SU-DHL-6 (cell line): ENCODE measurements around the gene SLC35C1.

Experiments used
- H2AFZ ChIP-seq: fragments of 200-600 bp; sonication (generic); 2 replicates; pipeline ENCODE4 v1.6.1; 2014; ENCODE audit warnings: low read depth, mild to moderate bottlenecking, moderate library complexity, mixed read lengths, antibody characterized with exemption, low read length; ENCODE audit not compliant: severe bottlenecking
- H3F3A ChIP-seq: fragments of 200-600 bp; shearing (Covaris generic); 2 replicates; pipeline ENCODE4 v1.6.0; 2016; ENCODE audit warnings: antibody characterized with exemption, mild to moderate bottlenecking; ENCODE audit not compliant: insufficient read depth
- H3K27ac ChIP-seq: fragments of 200-600 bp; sonication (generic); 2 replicates; pipeline ENCODE4 v1.5.1; 2016; ENCODE audit warnings: low read depth, mild to moderate bottlenecking, low read length, moderate library complexity, mixed read lengths
- H3K27me3 ChIP-seq: fragments of 200-600 bp; sonication (generic), shearing (Covaris generic); 2 replicates; pipeline ENCODE4 v1.6.0; 2014; ENCODE audit warnings: mild to moderate bottlenecking, low read length
- H3K36me3 ChIP-seq: fragments of 200-600 bp; sonication (generic); 2 replicates; pipeline ENCODE4 v1.6.1; 2014; ENCODE audit warnings: mild to moderate bottlenecking, low read length, mixed read lengths
- H3K4me2 ChIP-seq: fragments of 300-600, 200-600 bp; shearing (Covaris generic), sonication (generic); 2 replicates; pipeline ENCODE4 v1.6.0; 2014; ENCODE audit warnings: low read length, low read depth, mild to moderate bottlenecking; ENCODE audit not compliant: poor library complexity, severe bottlenecking
- H3K4me3 ChIP-seq: fragments of 200-600 bp; sonication (generic); 2 replicates; pipeline ENCODE4 v1.5.1; 2014; ENCODE audit warnings: antibody characterized with exemption, low read length, mild to moderate bottlenecking, mixed read lengths; ENCODE audit not compliant: insufficient read depth, poor library complexity, severe bottlenecking
- H3K79me2 ChIP-seq: fragments of 200-600 bp; sonication (generic); 2 replicates; pipeline ENCODE4 v1.6.1; 2014; ENCODE audit warnings: mild to moderate bottlenecking, low read length, moderate library complexity; ENCODE audit not compliant: insufficient read depth
- H3K9ac ChIP-seq: fragments of 200-600 bp; sonication (generic); 2 replicates; pipeline ENCODE4 v1.7.0; 2014; ENCODE audit warnings: mild to moderate bottlenecking, low read length
- H3K9me2 ChIP-seq: fragments of 200-600 bp; sonication (generic); replicated peaks from 2 replicates; pipeline ENCODE4 v1.6.1; 2014; ENCODE audit warnings: low read length; ENCODE audit not compliant: insufficient read depth
- H3K9me3 ChIP-seq: fragments of 200-600 bp; sonication (generic); 2 replicates; pipeline ENCODE4 v1.6.1; 2014; ENCODE audit warnings: low read length, mixed read lengths; ENCODE audit not compliant: insufficient read depth
- H4K20me1 ChIP-seq: fragments of 200-600 bp; sonication (generic); 2 replicates; pipeline ENCODE4 v1.6.1; 2014; ENCODE audit warnings: low read depth, mild to moderate bottlenecking, antibody characterized with exemption, low read length, moderate library complexity, mixed read lengths
- EZH2phosphoT487 ChIP-seq: fragments of 200-600 bp; sonication (generic), shearing (Covaris generic); conservative IDR thresholded peaks from 2 replicates; pipeline ENCODE4 v1.6.1; 2018; ENCODE audit warnings: mild to moderate bottlenecking, antibody characterized with exemption, low read length, moderate library complexity, mixed read lengths
- TF ChIP-seq, protein P1 (sequence below): fragments of 200-600 bp; sonication (generic); IDR thresholded peaks from one replicate; pipeline ENCODE4 v1.5.1; 2017; ENCODE audit warnings: antibody characterized with exemption, mild to moderate bottlenecking, low read length, moderate library complexity; ENCODE audit not compliant: insufficient read depth, poor library complexity, severe bottlenecking

Gene SLC35C1

DNA sequence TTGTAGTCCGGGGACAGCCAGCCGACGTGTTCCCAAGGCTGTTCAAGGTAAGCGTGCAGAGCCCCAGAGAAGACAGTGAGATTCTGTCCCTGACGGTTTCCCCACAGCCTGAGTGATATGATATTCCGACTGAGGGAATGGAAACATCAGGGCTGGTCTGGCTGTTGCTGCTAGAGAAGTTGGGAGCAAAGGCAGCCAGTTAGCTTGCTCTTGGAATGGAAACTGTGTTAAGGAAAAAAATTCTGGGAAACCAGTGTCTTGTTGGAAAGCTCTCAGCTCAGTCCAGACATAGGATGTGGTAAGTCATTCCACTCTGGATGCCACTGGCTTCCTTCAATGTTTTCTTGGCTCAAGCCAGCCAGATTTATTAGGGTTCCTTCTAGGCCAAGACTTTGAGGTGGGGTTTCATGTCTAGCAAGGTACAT, 51.1 kb downstream of the SLC35C1 start:
- Histone ChIP-seq H3K36me3 (no peaks in the 10 kb centered on the region), H4K20me1 (peaks cover 7% of the 10 kb centered on the region; the same call in 1 of the 2 replicates), H3K4me3 (no peak overlapping the region), H3K27me3 (no peaks in the 10 kb centered on the region), H3K4me2 (no peak overlapping the region), H3K27ac (no peak overlapping the region), H3K9ac (no peak overlapping the region), H3K9me3 (no peaks in the 10 kb centered on the region), H3F3A (no peaks in the 10 kb centered on the region), H3K79me2 (peaks cover 14% of the 10 kb centered on the region), H2AFZ (no peak overlapping the region), H3K9me2 (no peaks in the 10 kb centered on the region)
- TF ChIP-seq, protein P1, sequence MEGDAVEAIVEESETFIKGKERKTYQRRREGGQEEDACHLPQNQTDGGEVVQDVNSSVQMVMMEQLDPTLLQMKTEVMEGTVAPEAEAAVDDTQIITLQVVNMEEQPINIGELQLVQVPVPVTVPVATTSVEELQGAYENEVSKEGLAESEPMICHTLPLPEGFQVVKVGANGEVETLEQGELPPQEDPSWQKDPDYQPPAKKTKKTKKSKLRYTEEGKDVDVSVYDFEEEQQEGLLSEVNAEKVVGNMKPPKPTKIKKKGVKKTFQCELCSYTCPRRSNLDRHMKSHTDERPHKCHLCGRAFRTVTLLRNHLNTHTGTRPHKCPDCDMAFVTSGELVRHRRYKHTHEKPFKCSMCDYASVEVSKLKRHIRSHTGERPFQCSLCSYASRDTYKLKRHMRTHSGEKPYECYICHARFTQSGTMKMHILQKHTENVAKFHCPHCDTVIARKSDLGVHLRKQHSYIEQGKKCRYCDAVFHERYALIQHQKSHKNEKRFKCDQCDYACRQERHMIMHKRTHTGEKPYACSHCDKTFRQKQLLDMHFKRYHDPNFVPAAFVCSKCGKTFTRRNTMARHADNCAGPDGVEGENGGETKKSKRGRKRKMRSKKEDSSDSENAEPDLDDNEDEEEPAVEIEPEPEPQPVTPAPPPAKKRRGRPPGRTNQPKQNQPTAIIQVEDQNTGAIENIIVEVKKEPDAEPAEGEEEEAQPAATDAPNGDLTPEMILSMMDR: no peak
- TF ChIP-seq EZH2phosphoT487: no peak

DNA sequence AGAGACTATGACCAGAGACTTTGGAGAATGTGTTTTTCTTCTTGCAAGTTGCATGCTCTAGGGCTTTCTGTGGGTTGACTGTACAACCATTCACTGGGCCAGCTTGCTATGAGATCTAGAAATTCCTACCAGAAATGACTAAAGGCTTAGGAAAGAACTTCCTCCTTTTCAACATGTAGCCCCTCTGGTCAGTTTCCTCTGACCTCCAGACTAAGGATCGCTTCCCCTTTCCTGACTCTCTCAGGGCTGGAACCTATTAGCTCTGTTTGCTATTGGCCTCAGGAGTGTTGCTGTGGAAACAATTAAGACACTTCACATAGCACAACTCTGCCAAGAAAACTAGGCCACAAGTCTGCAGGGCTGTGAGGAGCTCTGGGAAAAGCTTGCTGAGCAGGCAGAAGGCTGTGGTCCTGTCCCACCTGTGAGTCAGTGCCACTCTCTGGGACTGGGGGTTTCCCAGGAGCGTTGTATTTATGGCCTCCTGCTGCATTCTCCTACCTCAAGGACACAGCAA, 53.1 kb downstream of the SLC35C1 start:
- H3K9me3 ChIP-seq: no peaks in the 10 kb centered on the region
- H3K4me2 ChIP-seq: no peak overlapping the region
- no peak overlapping the region for H3K9ac ChIP-seq
- H3K4me3 ChIP-seq: no peak overlapping the region
- H3K27ac ChIP-seq: no peak overlapping the region
- H3K9me2 ChIP-seq: no peaks in the 10 kb centered on the region
- H3K79me2 ChIP-seq: peaks cover 14% of the 10 kb centered on the region
- TF ChIP-seq, protein P1: no peak
- no peak for TF ChIP-seq EZH2phosphoT487
- H3K36me3 ChIP-seq: no peaks in the 10 kb centered on the region
- H2AFZ ChIP-seq: no peak overlapping the region
- H4K20me1 ChIP-seq: peaks cover 7% of the 10 kb centered on the region; the same call in 1 of the 2 replicates
- H3F3A ChIP-seq: no peaks in the 10 kb centered on the region
- no peaks in the 10 kb centered on the region for H3K27me3 ChIP-seq

DNA sequence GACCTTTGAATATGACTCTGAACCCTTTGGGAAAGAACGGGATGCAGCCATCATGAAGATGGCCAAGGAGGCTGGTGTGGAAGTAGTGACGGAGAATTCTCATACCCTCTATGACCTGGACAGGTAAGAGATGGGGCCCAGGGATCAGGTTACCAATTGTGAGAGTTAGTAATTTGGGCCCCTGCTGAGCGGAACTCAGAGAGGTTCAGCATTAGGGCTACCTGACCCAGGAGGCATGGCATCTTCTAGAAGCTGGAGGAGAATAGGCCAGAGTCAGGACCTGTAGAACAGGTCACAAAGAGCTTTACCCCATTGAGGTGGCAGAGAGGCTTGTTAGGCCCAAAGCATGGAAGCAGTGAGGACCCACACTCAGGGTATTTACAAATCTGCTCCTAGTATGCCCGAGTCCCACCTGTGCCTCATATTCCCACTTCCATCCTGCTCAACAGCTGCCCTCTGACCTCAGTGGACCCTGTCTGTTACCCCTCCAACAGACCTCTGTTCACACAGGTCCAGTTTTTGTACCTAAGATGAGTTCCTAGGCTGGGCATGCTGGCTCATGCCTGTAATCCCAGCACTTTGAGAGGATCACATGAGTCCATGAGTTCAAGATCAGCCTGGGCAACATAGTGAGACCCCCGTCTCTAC, 53.9 kb downstream of the SLC35C1 start:
- Histone ChIP-seq H3K4me3 (no peak overlapping the region), H3K9me3 (no peaks in the 10 kb centered on the region), H2AFZ (no peak overlapping the region), H3K4me2 (no peak overlapping the region), H3K27me3 (no peaks in the 10 kb centered on the region), H3K79me2 (peaks cover 6% of the 10 kb centered on the region), H3K9ac (no peak overlapping the region), H4K20me1 (0 out of 2 replicates have a peak, but pooled peaks cover under 1% of the 10 kb centered on the region), H3F3A (no peaks in the 10 kb centered on the region), H3K27ac (no peak overlapping the region), H3K36me3 (no peaks in the 10 kb centered on the region), H3K9me2 (no peaks in the 10 kb centered on the region)
- TF ChIP-seq, protein P1: no peak
- TF ChIP-seq EZH2phosphoT487: no peak
